ENCODE data around the gene CFAP90. TPM values are rescaled to one million over a fixed set of nuclear protein-coding genes. Genes with fewer than 3 reads are reported as not detected.

Gene CFAP90
- total RNA-seq, 1 experiment from 2014 or later = not detected

DNA sequence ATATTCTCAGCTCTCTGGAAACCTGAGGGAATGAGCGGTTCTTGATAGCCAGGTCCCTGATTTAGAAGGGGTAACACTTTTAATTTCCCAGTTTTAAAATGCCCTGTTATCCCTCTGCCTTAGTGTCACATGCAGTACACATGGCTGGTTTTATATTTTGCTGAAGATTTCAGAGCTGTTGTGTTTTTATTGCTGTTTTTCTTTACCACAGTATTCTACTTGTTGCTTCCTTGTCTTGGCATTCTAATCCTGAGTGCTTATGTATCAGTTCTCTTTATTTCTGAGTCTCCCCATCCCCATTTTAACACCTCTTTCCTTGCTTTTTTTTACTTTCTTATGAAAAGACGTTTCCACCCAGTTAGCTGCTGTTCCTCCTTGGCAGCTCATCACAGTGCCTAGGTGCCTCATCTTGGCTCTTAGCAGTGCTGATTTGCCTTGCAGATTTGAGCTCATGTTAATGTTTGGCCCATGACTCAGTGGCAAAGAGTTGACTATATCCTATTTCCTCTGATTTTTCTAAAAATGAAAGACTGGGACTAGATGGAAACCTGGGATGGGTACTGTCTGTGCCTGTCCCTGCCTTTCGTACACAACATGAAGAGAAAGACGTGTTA, 21.7 kb upstream of the CFAP90 start:
- Histone ChIP-seq H3K9me2 (ENCODE audit: insufficient read depth) (no peaks in the 10 kb centered on the region), H3K9ac (ENCODE audit: low read length) (no peak overlapping the region), H3K4me2 (ENCODE audit: low read length) (no peak overlapping the region), H3K4me3 (replicated peaks in 1 of 2; ENCODE audit: low read depth in 1 of 2, low read length in 2 of 2) (no peak overlapping the region), H3K36me3 (ENCODE audit: control insufficient read depth in 1 of 2, insufficient read depth in 2 of 2, low read length in 2 of 2) (peaks cover 16 to 53% of the 10 kb centered on the region in 2 experiments), H3K27me3 (ENCODE audit: insufficient read depth, low read length) (no peaks in the 10 kb centered on the region), H3K4me1 (ENCODE audit: control insufficient read depth in 1 of 2, insufficient read depth in 2 of 2, low read length in 2 of 2) (peaks cover 7 to 15% of the 10 kb centered on the region in 2 experiments; a peak in 3 of 4 replicates), H3K27ac (ENCODE audit: low read depth, low read length) (no peak overlapping the region), H2AFZ (ENCODE audit: low read depth, low read length, poor library complexity, severe bottlenecking) (no peak overlapping the region), H3K79me2 (ENCODE audit: insufficient read depth, low read length) (peaks cover 97% of the 10 kb centered on the region), H4K20me1 (ENCODE audit: insufficient read depth) (peaks cover 29% of the 10 kb centered on the region; the same call in 1 of the 2 replicates), H3K9me3 (ENCODE audit: control insufficient read depth in 1 of 2, insufficient read depth in 1 of 2, low read depth in 1 of 2, low read length in 2 of 2) (no peaks in the 10 kb centered on the region)
- no peak for DNase-seq (ENCODE audit: low read depth, low spot score)
- TF ChIP-seq EZH2phosphoT487 (IDR thresholded peaks at IDR 0.05; ENCODE audit: borderline replicate concordance) = no peak
- no peak for TF ChIP-seq ZFX (IDR thresholded peaks at IDR 0.05)
- TF ChIP-seq FOSL1 (IDR thresholded peaks at IDR 0.05; ENCODE audit: low read depth) = no peak
- TF ChIP-seq, protein P1, sequence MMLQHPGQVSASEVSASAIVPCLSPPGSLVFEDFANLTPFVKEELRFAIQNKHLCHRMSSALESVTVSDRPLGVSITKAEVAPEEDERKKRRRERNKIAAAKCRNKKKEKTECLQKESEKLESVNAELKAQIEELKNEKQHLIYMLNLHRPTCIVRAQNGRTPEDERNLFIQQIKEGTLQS (IDR thresholded peaks at IDR 0.05) = no peak
- no peak for TF ChIP-seq EZH2 (IDR thresholded peaks at IDR 0.05)
- TF ChIP-seq CBX3 (IDR thresholded peaks at IDR 0.05; ENCODE audit: low read depth) = no peak
- TF ChIP-seq EGR1 (IDR thresholded peaks at IDR 0.05; ENCODE audit: low read depth) = no peak
- no peak for TF ChIP-seq SIN3A (IDR thresholded peaks at IDR 0.05; ENCODE audit: low read depth)
- TF ChIP-seq TCF7L2 (IDR thresholded peaks at IDR 0.05; ENCODE audit: borderline replicate concordance, extremely low read depth, insufficient read depth, insufficient read length) = no peak
- TF ChIP-seq POLR2AphosphoS5 (IDR thresholded peaks at IDR 0.05; ENCODE audit: low read depth, low read length) = no peak
- TF ChIP-seq, protein P2, sequence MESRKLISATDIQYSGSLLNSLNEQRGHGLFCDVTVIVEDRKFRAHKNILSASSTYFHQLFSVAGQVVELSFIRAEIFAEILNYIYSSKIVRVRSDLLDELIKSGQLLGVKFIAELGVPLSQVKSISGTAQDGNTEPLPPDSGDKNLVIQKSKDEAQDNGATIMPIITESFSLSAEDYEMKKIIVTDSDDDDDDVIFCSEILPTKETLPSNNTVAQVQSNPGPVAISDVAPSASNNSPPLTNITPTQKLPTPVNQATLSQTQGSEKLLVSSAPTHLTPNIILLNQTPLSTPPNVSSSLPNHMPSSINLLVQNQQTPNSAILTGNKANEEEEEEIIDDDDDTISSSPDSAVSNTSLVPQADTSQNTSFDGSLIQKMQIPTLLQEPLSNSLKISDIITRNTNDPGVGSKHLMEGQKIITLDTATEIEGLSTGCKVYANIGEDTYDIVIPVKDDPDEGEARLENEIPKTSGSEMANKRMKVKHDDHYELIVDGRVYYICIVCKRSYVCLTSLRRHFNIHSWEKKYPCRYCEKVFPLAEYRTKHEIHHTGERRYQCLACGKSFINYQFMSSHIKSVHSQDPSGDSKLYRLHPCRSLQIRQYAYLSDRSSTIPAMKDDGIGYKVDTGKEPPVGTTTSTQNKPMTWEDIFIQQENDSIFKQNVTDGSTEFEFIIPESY (IDR thresholded peaks at IDR 0.05; ENCODE audit: extremely low read depth, insufficient replicate concordance, low read length) = no peak
- TF ChIP-seq SRF (IDR thresholded peaks at IDR 0.05; ENCODE audit: low read depth) = no peak
- TF ChIP-seq YY1 (IDR thresholded peaks at IDR 0.05; ENCODE audit: extremely low read depth, insufficient replicate concordance, low read depth, low read length) = no peak
- TF ChIP-seq, protein P3, sequence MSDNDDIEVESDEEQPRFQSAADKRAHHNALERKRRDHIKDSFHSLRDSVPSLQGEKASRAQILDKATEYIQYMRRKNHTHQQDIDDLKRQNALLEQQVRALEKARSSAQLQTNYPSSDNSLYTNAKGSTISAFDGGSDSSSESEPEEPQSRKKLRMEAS (IDR thresholded peaks at IDR 0.05) = no peak
- TF ChIP-seq, protein P4, sequence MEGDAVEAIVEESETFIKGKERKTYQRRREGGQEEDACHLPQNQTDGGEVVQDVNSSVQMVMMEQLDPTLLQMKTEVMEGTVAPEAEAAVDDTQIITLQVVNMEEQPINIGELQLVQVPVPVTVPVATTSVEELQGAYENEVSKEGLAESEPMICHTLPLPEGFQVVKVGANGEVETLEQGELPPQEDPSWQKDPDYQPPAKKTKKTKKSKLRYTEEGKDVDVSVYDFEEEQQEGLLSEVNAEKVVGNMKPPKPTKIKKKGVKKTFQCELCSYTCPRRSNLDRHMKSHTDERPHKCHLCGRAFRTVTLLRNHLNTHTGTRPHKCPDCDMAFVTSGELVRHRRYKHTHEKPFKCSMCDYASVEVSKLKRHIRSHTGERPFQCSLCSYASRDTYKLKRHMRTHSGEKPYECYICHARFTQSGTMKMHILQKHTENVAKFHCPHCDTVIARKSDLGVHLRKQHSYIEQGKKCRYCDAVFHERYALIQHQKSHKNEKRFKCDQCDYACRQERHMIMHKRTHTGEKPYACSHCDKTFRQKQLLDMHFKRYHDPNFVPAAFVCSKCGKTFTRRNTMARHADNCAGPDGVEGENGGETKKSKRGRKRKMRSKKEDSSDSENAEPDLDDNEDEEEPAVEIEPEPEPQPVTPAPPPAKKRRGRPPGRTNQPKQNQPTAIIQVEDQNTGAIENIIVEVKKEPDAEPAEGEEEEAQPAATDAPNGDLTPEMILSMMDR (IDR thresholded peaks at IDR 0.05 in 2 of 3, conservative IDR thresholded peaks at IDR 0.05 in 1 of 3; ENCODE audit: borderline replicate concordance in 1 of 3, insufficient read depth in 1 of 3, low read depth in 2 of 3, low read length in 2 of 3) = no peak
- no peak for TF ChIP-seq ELF1 (IDR thresholded peaks at IDR 0.05; ENCODE audit: borderline replicate concordance, low read depth)
- no peak for TF ChIP-seq RAD21 (IDR thresholded peaks at IDR 0.05; ENCODE audit: low read depth)
- TF ChIP-seq JUND (IDR thresholded peaks at IDR 0.05) = no peak
- BruUV-seq (replicated peaks) = no TSS peak
- RAD21 ChIA-PET (ENCODE audit: low non-redundant PET in 1 of 2, low total read pairs in 2 of 2, uncharacterized antibody in 2 of 2, unreplicated experiment in 2 of 2) = no interaction called here
- ATAC-seq = no peak
- POLR2A ChIA-PET = interaction anchor here (1.4 kb wide), 1 partner anchor 9 kb away, joined by 3 read pairs; no protein-coding TSS in a partner anchor
- CTCF ChIA-PET = interaction anchor here (1.0 to 1.5 kb wide), 2 partner anchors 8 to 14 kb away, joined by 3 to 6 read pairs; no protein-coding TSS in a partner anchor
- intact Hi-C loops (cut with micrococcal nuclease) = no loop called here
